HepG2 (cell line): ENCODE results near the gene AGBL1. TPM values are rescaled to one million over a fixed set of nuclear protein-coding genes. Genes with fewer than 3 reads are reported as not detected.

ENCODE experiments used
- ATAC-seq: fragments of 200-7000 bp; cut with Tn5 transposase; 3 replicates; pipeline ENCODE4 v1.9.1; 2020; ENCODE audit warnings: mild to moderate bottlenecking, moderate library complexity
- BruUV-seq: library from RNA; stranded (reverse); fragments of 400-500 nt; replicated peaks from 2 replicates; lab custom pipeline; 2021; lab: Mats Ljungman, UMichigan
- CTCF ChIA-PET: fragments of 300-600 bp; formaldehyde crosslinking; extraction: SDS; loops from one replicate; lab custom pipeline; 2021; ENCODE audit warnings: low total read pairs, inconsistent platforms, low intra/inter-chr PET ratio; lab: Yijun Ruan, JAX
- POLR2A ChIA-PET: fragments of 350-600 bp; sonication (Branson Sonifier 250); formaldehyde crosslinking; loops from one replicate; lab custom pipeline; 2020; ENCODE audit warnings: antibody characterized with exemption, inconsistent platforms; lab: Yijun Ruan, JAX
- DNase-seq: peaks from one replicate; pipeline ENCODE4 v3.0.0-alpha.2; 2015; ENCODE audit warnings: low spot score
- FAIRE-seq: peaks from 3 replicates; lab custom pipeline; 2011; peaks lifted over from hg19 to GRCh38; lab: Jason Lieb, UNC
- H2AFZ ChIP-seq: one replicate; pipeline ENCODE4 v1.6.1; 2011; ENCODE audit warnings: low read length, inconsistent platforms
- H3K27ac ChIP-seq: fragments of 300-600 bp; 3 replicates; pipeline ENCODE4 v1.8.0; 2011; ENCODE audit warnings: mixed run types, mild to moderate bottlenecking, mixed read lengths, low read length, inconsistent platforms; ENCODE audit not compliant: insufficient read depth; ENCODE audit errors: extremely low read length
- H3K27me3 ChIP-seq, 2 experiments: fragments of 200-600 bp in 1 of 2; 2 replicates in 1 of 2; 3 replicates in 1 of 2; pipeline versions ENCODE4 v1.6.0 to v1.8.0; 2011; ENCODE audit warnings: low read length in 2 of 2, mild to moderate bottlenecking in 2 of 2, moderate library complexity in 2 of 2, inconsistent platforms in 1 of 2; ENCODE audit not compliant: insufficient read depth in 2 of 2, control insufficient read depth in 1 of 2
- H3K36me3 ChIP-seq, 2 experiments: fragments of 200-600 bp in 1 of 2; replicated peaks in 1 of 2; 2 replicates in 1 of 2; 3 replicates in 1 of 2; pipeline versions ENCODE4 v1.5.1 to v1.8.0; 2011; ENCODE audit warnings: low read length in 2 of 2, inconsistent platforms in 1 of 2; ENCODE audit not compliant: insufficient read depth in 2 of 2, control insufficient read depth in 1 of 2
- H3K4me1 ChIP-seq: 2 replicates; pipeline ENCODE4 v1.5.1; 2012; ENCODE audit warnings: low read length, inconsistent platforms; ENCODE audit not compliant: insufficient read depth
- H3K4me2 ChIP-seq: 2 replicates; pipeline ENCODE4 v1.6.0; 2011; ENCODE audit warnings: low read depth, low read length, inconsistent platforms
- H3K4me3 ChIP-seq, 3 experiments: fragments of 200-600 bp in 1 of 3; sonication (generic), shearing (Covaris generic) in 1 of 3; replicated peaks in 1 of 3; 2 replicates each; pipeline ENCODE4 v1.5.1; 2011 to 2016; ENCODE audit warnings: low read length in 3 of 3, inconsistent platforms in 2 of 3, low read depth in 2 of 3, mild to moderate bottlenecking in 2 of 3, control low read depth in 1 of 3, mixed read lengths in 1 of 3; ENCODE audit not compliant: insufficient read depth in 1 of 3
- H3K79me2 ChIP-seq: one replicate; pipeline ENCODE4 v1.6.1; 2011; ENCODE audit warnings: low read length, inconsistent platforms; ENCODE audit not compliant: insufficient read depth
- H3K9ac ChIP-seq: 2 replicates; pipeline ENCODE4 v1.6.0; 2011; ENCODE audit warnings: mild to moderate bottlenecking, low read depth, low read length, inconsistent platforms; ENCODE audit not compliant: insufficient read depth
- H3K9me3 ChIP-seq: 2 replicates; pipeline ENCODE4 v1.5.1; 2012; ENCODE audit warnings: mild to moderate bottlenecking, low read length
- H4K20me1 ChIP-seq: 2 replicates; pipeline ENCODE4 v1.6.0; 2011; ENCODE audit warnings: inconsistent platforms, mild to moderate bottlenecking, low read length, moderate library complexity; ENCODE audit not compliant: insufficient read depth
- ATAD3A ChIP-seq: sonication (generic); formaldehyde crosslinking; IDR thresholded peaks from 2 replicates; pipeline ENCODE4 v1.4.0; 2020; ENCODE audit warnings: missing genetic modification reagents
- CHD4 ChIP-seq: fragments of 200-600 bp; sonication (generic); IDR thresholded peaks from 2 replicates; pipeline ENCODE4 v1.7.0; 2017; ENCODE audit warnings: mild to moderate bottlenecking, low read length, borderline replicate concordance
- HMG20B ChIP-seq: conservative IDR thresholded peaks from 2 replicates; pipeline ENCODE4 v1.6.1; 2016; ENCODE audit warnings: missing genetic modification reagents, missing compliant biosample characterization
- ISL2 ChIP-seq: sonication (generic); formaldehyde crosslinking; IDR thresholded peaks from 2 replicates; pipeline ENCODE4 v1.5.0; 2020; ENCODE audit warnings: missing genetic modification reagents
- KLF9 ChIP-seq: IDR thresholded peaks from 2 replicates; pipeline ENCODE4 v1.6.1; 2016; ENCODE audit warnings: low read depth
- KMT2B ChIP-seq: IDR thresholded peaks from 2 replicates; pipeline ENCODE4 v1.6.1; 2016; ENCODE audit warnings: missing genetic modification reagents, missing compliant biosample characterization
- MLLT10 ChIP-seq: sonication (generic); formaldehyde crosslinking; IDR thresholded peaks from 2 replicates; pipeline ENCODE4 v1.4.0; 2020; ENCODE audit warnings: missing genetic modification reagents
- MNT ChIP-seq: fragments of 450-650 bp; IDR thresholded peaks from 2 replicates; pipeline ENCODE4 v1.6.1; 2016
- MXD4 ChIP-seq: IDR thresholded peaks from 2 replicates; pipeline ENCODE4 v1.6.1; 2016; ENCODE audit warnings: mild to moderate bottlenecking, missing biosample characterization, missing genetic modification reagents
- NFIB ChIP-seq: sonication (generic); formaldehyde crosslinking; IDR thresholded peaks from 2 replicates; pipeline ENCODE4 v1.9.0; 2021; ENCODE audit warnings: missing genetic modification reagents, mild to moderate bottlenecking, borderline replicate concordance
- PATZ1 ChIP-seq: sonication (generic); formaldehyde crosslinking; IDR thresholded peaks from 2 replicates; pipeline ENCODE4 v1.4.0; 2020; ENCODE audit warnings: missing genetic modification reagents
- REL ChIP-seq: sonication (generic); formaldehyde crosslinking; conservative IDR thresholded peaks from 2 replicates; pipeline ENCODE4 v1.8.0; 2022; ENCODE audit warnings: mild to moderate bottlenecking, missing genetic modification reagents, moderate library complexity
- TFDP1 ChIP-seq: IDR thresholded peaks from 2 replicates; pipeline ENCODE4 v1.6.1; 2016; ENCODE audit warnings: missing compliant biosample characterization, missing genetic modification reagents, borderline replicate concordance
- ZBTB7B ChIP-seq: sonication (generic); formaldehyde crosslinking; IDR thresholded peaks from 2 replicates; pipeline ENCODE4 v1.4.0; 2020; ENCODE audit warnings: missing genetic modification reagents
- ZNF18 ChIP-seq: sonication (generic); formaldehyde crosslinking; IDR thresholded peaks from 2 replicates; pipeline ENCODE4 v1.8.0; 2022; ENCODE audit warnings: mild to moderate bottlenecking, missing genetic modification reagents; ENCODE audit not compliant: insufficient replicate concordance
- ZNF343 ChIP-seq: sonication (generic); formaldehyde crosslinking; IDR thresholded peaks from 2 replicates; pipeline ENCODE4 v1.4.0; 2020; ENCODE audit warnings: mild to moderate bottlenecking, missing genetic modification reagents
- ZNF543 ChIP-seq: sonication (generic); formaldehyde crosslinking; IDR thresholded peaks from 2 replicates; pipeline ENCODE4 v1.4.0; 2020; ENCODE audit warnings: mild to moderate bottlenecking, missing genetic modification reagents
- WGBS: methylation state at CpG from one replicate; pipeline ENCODE4 v1.1.6; 2017; ENCODE audit warnings: low lambda C conversion rate; 5-methylcytosine and 5-hydroxymethylcytosine counted together
- in situ Hi-C: cut with HindIII; loops from 2 replicates; pipeline ENCODE4 v1.10.0; 2017; ENCODE audit warnings: low pct_unique_long_range_greater_than_20kb; ENCODE audit not compliant: extremely low pct_ligation_motif_present
- intact Hi-C: fragments of 100-400 bp; cut with micrococcal nuclease; formaldehyde crosslinking; loops from one replicate; pipeline ENCODE4 v1.10.0; 2022; ENCODE audit not compliant: unreplicated experiment
- polyA plus RNA-seq, 8 experiments: library from polyadenylated mRNA; depleted of rRNA in 3 of 8; stranded (reverse) in 7 of 8; unstranded in 1 of 8; fragments of >200 nt; fragmentation: Illumina TruSeq in 4 of 8; extraction: Trizol in 4 of 8; gene quantifications; 2 replicates each; pipeline versions ENCODE4 v1.2.1 to v1.2.3, GENCODE V29; 2011 to 2016; ENCODE audit warnings: low read depth in 4 of 8, missing spikeins in 1 of 8, mixed read lengths in 1 of 8; ENCODE audit not compliant: insufficient read depth in 1 of 8
- total RNA-seq, 5 experiments: library from RNA; depleted of rRNA; stranded (reverse); fragments of >200 nt; fragmentation: Illumina TruSeq; extraction: Trizol; gene quantifications; 2 replicates each; pipeline ENCODE4 v1.2.3, GENCODE V29; 2016; ENCODE audit warnings: low read depth in 1 of 5

The AGBL1 gene
- total and polyA plus RNA-seq, 2 of the 13 experiments (the other 11 are each of a cell fraction or from before 2014, with no cell fraction given): 0.01 TPM; not detected in 1

- Histone ChIP-seq H2AFZ (no peak overlapping the region), H3K79me2 (no peaks in the 10 kb centered on the region), H3K4me2 (no peak overlapping the region), H3K9ac (no peak overlapping the region), H3K4me3 (no peak overlapping the region), H3K36me3 (no peaks in the 10 kb centered on the region), H3K27ac (no peak overlapping the region), H3K4me1 (no peaks in the 10 kb centered on the region), H4K20me1 (no peaks in the 10 kb centered on the region), H3K27me3 (no peaks in the 10 kb centered on the region), H3K9me3 (peaks cover 53% of the 10 kb centered on the region)
- ChIA-PET POLR2A (no interaction called here), CTCF (no interaction called here)
- 0% methylated on average over 1 of the region's 1 CpG for WGBS
- in situ Hi-C loops: no loop called here
- intact Hi-C loops: no loop called here
- no peak for ATAC-seq
- TF ChIP-seq MNT (no peak), ZBTB7B (CRISPR knock-in tag) (no peak), REL (no peak), ATAD3A (CRISPR knock-in tag) (no peak), NFIB (CRISPR knock-in tag) (no peak), ZNF343 (CRISPR knock-in tag) (no peak), KLF9 (CRISPR knock-in tag) (no peak), TFDP1 (CRISPR knock-in tag) (no peak), MXD4 (CRISPR knock-in tag) (no peak), CHD4 (no peak), ZNF18 (CRISPR knock-in tag) (no peak), HMG20B (CRISPR knock-in tag) (no peak), MLLT10 (CRISPR knock-in tag) (no peak), PATZ1 (CRISPR knock-in tag) (no peak), ZNF543 (CRISPR knock-in tag) (no peak), KMT2B (CRISPR knock-in tag) (no peak), ISL2 (CRISPR knock-in tag) (no peak)
- no peak for FAIRE-seq
- BruUV-seq: no TSS peak
- DNase-seq: no peak
Measured at GRCh38 chr15:86663304-86663703, 583.6 kb downstream of the AGBL1 start.
